CD4-positive, alpha-beta T cell treated with Interleukin-4 for 1 hour (primary cell): ENCODE data around the gene HOXB5.

Source experiments
- DNase-seq, 2 donors: peaks; one replicate each; pipeline ENCODE4 v3.0.0-alpha.2; 2020 to 2022

Gene HOXB5

GRCh38 chr17:48593126-48593829 is at the start of gene HOXB5:
TSS of gene HOXB5 (minus strand) at chr17:48593779. CDS start at chr17:48593682, 97 bp downstream.
- DNase-seq = no peak

GRCh38 chr17:48642843-48643696 is 49.5 kb upstream of the HOXB5 start:
- DNase-seq = no peak

- no peak for DNase-seq
Observed at GRCh38 chr17:48642059-48642842, 48.7 kb upstream of the HOXB5 start.

DNA sequence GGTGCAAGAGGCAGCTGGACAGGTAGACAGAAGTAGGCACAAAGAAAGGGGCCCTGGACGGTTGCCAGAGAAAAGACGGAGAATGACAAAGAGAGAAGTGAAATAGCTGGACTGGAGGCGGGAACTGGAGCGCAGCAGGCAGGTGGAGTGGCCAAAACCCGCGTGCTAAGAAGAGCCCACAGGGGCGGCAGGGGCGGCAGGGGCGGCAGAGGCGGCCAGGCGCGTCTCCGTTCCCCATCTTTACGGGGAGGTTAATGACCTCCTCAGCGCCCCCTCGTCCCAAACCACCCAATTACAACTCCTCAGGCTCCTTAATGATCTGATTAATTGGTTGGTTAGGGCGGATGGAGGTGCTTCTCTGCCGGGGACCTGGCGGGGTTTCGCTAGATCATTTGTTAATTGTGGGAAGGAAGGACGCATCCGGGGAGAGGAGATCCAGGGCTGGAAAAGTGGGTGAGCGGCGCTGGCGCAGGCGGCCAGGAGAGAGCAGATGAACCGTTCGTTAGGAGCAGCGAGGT is 48.0 kb upstream of the HOXB5 start:
- DNase-seq = no peak

DNA sequence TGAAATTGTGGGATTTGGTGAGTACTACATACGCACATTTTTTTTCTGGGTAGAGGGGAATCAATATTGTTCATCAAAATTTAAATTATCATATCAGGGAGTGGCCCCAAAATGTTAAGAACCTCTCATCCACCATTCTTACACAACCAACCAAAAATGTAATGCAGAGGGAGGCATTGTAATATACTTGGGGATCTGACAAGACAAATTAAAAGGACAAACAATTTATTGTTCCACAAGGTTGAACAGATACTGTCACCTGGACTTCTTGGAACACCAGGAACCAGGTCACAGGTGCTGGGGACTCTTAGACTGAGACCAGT is 47.2 kb upstream of the HOXB5 start:
- DNase-seq = no peak

GRCh38 chr17:48639982-48640857 is 46.6 kb upstream of the HOXB5 start:
- no peak for DNase-seq

GRCh38 chr17:48639136-48639535 is 45.6 kb upstream of the HOXB5 start:
- DNase-seq = no peak

DNA sequence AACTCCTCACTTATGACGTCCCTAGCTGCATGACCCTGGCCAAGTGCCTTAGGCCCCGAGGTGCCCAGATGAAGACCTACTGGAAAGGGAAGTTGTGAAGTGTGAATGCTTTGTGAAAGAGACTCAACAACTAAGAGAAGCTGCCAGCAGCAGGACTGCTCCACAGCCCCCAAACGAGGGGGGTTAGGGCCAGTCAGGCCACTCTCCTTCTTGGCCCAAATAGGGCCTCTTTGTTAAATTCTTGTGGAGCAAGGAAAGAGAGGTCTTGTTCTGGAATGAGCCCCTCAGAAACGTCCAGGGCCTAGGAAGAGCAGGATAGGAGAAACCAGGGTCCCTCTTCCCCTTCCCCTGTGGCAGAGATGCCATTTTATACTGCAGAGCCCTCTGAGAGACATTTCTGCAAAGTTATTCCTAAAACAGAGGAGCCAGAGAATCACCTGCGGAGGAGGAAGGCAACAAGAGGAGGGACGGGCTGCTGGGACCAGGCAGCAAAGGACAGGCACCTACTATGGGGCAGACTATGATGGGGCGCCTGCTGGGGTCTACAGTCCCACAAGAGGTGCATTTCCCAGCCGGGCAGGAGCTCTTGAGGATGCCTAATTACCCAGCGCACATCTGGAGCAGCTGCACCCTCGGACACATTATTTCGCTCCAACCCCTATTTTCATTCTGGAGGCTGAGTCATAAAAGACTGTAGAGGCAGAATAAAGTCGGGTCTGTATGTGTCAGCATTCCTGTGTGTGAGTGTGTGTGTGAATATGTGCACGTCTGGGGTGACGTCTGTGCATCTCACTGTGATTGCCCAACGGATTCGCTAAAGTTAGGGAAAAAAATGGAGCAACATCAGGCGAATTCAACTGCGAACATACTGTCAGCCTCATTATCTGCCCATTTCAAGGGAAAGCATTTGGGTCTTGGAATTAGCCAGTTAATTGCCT is 44.0 kb upstream of the HOXB5 start:
- DNase-seq = no peak

- DNase-seq = peak; percentile 48 to 61
Observed at GRCh38 chr17:48636177-48637018, 42.8 kb upstream of the HOXB5 start.

- no peak for DNase-seq
Observed at GRCh38 chr17:48634493-48635208, 41.1 kb upstream of the HOXB5 start.

- DNase-seq = no peak
Observed at GRCh38 chr17:48633266-48633677, 39.7 kb upstream of the HOXB5 start.

- DNase-seq = no peak
Observed at GRCh38 chr17:48632579-48633265, 39.1 kb upstream of the HOXB5 start.

DNA sequence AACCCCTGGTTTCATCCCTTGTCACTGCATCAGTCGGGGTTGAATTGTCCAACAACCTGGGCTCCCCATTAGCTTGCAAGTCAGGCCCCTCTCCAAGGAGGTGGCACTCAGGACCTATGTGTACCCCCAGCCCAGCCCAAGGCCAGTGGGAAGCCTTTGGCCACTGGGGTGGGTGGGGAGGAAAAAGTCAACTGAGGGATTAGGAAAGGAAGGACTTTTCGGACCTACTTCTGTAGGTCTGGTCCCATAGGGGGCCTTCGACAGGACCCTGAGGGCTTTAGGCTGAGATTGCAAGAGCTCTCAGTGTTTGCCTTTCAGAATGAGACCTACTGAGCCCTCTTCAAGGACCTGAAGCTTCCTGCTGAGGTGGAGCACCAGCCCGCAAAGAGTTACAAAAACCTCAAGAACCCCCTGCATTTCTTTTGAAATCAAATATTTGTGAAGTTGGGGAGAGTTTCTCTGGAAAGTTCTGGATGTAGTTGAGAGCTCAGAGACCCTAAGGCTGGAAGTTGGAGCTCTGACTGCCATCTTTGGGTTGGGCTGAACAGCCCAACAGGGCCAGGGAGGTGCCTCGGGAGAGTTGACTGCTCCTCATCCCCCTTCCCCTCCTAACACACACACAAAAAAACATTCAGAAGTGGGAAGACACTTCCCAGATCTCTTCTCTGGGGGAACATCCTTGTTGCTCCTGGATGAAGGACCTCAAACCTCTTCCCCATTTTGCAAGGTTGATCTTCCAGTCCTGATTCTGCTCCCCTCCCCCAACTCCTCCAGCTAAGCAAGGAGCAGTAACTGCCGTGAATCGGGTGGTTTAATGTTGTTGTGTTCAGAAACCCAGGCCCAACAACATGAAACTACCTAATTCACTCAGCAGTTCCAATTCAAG is 38.4 kb upstream of the HOXB5 start:
- DNase-seq = no peak

DNA sequence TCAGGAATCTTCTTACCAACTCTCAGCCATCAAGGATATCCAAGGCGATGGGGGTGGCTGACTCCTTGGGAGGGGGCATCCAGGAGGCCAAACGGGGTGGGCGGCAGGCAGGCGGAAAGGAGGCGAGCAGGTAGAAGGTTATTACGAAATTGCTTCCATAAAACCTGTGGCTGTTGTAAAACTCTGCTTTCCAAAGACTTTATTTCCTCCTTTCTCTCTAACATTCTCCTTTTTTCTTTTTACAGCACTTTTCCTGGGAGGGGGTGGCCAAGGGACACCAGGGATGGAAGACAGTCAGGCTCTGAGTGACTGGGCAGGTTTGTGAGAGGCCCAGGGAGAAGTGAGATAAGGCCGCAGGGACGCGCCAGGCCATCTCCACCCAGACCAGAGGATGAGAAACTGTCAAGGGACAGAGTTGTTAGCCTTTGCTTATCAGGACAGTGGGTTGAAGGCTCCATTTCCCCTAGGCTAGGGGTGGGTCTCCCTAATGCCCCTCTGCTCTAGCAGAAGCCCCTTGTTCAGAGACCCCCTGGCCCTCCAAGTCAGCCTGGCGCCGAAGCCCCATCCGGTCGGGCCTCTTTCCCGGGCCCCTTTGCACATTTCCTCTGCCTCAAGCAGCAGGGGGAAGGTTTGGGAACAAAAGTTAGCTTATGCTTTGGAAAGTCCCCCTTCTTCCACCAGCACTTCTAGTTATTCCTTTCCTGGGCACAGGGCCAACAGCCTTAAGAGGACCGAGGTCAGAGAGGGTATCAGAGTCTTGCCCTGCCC is 37.5 kb upstream of the HOXB5 start:
- DNase-seq = no peak

GRCh38 chr17:48630009-48630924 is 36.7 kb upstream of the HOXB5 start:
- no peak for DNase-seq

DNA sequence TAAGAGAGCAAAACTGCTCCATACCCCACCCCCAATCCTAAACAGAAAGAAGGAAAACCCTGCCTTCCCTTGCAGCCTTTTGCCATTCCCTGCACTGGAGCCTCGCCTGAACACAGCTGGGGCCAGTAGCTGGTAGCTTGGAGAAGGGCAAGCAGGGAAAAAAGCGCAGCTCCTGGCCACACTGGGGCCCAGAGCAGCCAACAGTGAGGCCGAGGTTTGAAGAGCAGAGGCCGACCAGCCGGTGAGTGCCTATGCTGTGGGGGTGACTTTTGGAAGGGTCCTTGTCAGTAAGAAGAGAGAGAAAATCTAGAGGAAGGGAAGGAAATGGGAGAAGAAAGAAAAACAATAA is 35.8 kb upstream of the HOXB5 start:
- DNase-seq = no peak
